NOMO-1 (cell line): ENCODE results near the gene ALDH1A2.
"Not testable (repeated sequence)": the region's sequence is repeated elsewhere in the genome, so short reads cannot be mapped to it uniquely, and the experiment has no call there.

Experiments
- DNase-seq, 2 experiments: peaks; one replicate each; lab custom pipeline; 2025; ENCODE audit not compliant: unreplicated experiment in 2 of 2; lab: John Stamatoyannopoulos, UW

The ALDH1A2 gene

GRCh38 chr15:58069008-58069407 is 3.5 kb upstream of the ALDH1A2 start:
- peak in 1 of 2 experiments; percentile 11 for DNase-seq

GRCh38 chr15:58066042-58066867 is 744 bp upstream of the ALDH1A2 start:
- peak; percentile 45 to 46 for DNase-seq

GRCh38 chr15:58064980-58065444 is 499 bp downstream of the ALDH1A2 start:
- no peak for DNase-seq

DNA sequence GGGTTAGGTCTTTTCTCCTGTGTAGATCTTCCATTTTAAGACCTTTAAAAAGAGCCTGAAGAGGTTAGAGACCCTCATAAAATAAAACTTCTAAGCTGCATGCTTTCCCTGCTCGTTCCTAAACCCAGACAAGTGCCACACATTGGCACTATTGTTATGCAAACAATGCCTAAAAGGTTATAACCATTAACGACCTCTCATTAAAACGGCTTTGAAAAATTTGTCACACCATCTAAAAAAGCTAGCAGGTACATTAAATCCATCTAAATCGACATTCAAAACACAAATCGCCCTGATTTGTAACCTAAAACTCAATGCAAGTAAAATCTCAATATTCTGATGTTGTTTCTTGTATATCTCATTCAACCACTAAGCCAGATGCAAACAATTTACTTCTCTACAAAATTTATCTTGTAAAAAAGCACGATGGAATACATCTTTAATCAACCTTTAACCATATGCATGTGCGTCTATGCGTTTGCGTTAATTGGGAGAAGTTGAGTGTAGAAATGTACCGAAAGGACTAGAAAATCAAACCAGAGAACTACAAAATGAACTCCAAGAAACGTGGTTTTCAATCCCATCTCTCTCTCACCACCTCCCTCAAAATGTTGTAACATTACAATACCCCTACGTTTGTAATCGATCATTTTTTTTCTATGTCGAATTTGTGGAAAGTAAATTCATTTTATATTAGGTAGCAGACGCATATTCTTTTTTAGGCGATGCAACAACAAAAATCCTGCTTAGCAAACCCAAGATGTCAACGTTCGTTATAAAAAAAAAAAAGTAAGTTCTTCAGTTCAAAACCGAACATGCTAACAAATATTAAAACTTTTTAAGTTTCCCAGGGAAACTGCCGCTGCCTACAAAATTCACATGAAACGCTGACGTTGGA is 1.2 kb downstream of the ALDH1A2 start:
- DNase-seq, result no peak

DNA sequence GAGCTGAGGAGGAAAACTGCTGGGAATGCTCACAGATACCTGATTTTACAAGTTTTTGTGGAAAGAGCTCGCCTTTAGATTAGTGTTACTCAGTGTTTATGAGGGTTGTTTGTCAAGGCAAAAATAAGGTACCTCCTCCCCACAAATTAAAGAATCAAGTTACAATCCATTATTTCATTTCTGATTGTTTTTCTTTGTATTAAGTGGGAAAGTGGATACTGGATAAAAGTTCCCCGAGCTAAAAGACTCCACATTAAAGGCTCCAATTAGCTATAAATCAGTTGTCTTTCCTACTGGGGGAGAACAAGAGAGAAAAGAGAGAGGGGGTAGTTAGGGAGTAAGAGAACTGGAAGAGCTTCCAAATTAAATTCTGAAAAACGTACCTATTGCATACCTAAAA is 1.9 kb downstream of the ALDH1A2 start:
- DNase-seq, result no peak

- no peak for DNase-seq
Measured at GRCh38 chr15:58062983-58063382, 2.5 kb downstream of the ALDH1A2 start.

DNA sequence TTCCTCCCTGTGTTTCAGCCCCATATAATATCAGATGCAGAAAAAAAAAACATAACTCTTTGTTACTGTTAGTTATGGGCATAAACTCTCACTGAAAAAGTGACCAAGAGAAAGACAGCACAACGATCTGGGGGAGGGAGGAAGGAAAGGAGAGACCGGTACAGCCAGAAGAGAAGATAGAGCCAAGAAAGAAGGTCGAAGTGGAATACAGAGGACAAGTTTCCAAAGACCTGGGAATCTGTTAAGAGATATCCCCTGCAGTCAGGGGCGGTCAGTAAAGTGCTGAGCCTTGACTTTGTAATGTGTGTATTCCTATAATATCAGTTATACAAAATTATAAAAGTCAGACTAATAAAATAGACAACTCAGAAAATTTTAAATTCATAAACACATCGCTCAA is 3.3 kb downstream of the ALDH1A2 start:
- DNase-seq, result no peak

DNA sequence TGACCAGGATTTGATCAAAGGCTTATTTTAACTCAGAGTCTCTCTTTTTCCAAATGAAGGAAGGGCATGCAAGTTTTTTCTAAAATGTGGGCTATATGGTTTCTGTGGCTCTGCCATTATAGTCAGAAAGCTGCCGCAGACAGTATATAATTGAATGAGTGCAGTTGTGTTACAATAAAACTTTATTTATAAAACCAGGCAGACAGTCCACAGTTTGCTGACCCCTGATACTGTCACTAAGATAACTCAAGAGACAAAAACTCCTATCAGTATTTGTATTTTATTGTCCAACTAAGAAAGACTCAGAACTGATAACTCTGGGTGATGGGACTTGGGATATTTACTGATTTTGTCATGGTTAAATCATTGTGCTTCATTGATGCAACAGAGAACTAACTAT is 4.9 kb downstream of the ALDH1A2 start:
- DNase-seq, result no peak

GRCh38 chr15:58058729-58059128 is 6.8 kb downstream of the ALDH1A2 start:
- no peak for DNase-seq

DNA sequence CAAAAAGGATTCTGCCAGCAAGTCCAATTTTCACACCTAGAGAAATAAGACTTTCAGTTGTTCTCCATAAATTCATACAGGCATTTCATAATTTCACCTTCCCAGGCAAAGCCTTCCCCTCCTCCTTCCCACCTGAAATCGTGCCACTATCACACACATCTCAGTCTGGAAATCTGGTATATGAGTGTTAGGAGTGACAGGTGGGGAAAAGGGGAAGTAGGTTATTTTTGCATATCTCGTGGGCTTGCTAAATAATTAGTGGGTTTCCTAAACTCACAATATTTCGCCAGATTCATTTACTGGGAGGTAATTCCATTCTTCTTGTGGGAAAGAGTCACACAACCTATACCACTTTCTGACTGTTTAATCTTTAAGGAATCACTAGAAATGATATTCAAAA is 7.4 kb downstream of the ALDH1A2 start:
- DNase-seq, result no peak

DNA sequence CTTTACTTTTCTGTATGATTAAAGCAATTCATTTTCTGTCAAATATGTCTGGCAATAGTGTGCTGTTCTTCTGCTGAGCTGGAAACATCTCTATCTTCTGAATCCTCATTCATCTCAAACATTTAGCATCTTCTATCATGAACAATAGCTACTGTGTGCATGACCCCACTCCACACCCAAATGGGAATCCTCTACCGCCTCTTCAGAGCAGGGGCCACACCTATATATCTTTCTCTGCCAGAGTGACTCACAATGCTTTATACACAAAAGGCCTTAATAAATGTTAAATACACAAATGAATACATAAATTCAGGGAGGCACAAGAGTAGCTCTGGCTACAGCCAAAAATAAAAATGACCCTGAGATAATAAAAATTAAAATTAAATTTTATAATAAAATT is 8.0 kb downstream of the ALDH1A2 start:
- DNase-seq, result no peak

DNA sequence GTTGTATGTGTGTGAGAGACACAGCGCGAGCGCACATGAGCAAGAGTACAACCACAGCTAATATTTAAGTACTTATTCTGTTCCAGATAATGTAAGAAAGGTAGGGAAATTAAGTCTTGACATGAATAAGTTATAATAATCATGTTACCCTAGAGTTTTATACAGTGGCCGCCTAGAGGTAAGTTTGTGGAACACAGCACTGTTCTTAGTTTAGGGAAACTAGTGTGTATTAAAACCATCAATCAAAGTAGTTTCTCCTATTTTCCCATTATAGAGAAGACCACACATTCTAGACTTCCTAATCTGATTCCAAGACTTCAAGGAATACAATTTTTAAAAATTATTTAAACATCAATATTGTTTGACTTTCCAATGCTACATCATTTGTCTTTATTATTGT is 9.5 kb downstream of the ALDH1A2 start:
- DNase-seq, result no peak

- no peak for DNase-seq
Measured at GRCh38 chr15:58053315-58054153, 12.0 kb downstream of the ALDH1A2 start.

DNA sequence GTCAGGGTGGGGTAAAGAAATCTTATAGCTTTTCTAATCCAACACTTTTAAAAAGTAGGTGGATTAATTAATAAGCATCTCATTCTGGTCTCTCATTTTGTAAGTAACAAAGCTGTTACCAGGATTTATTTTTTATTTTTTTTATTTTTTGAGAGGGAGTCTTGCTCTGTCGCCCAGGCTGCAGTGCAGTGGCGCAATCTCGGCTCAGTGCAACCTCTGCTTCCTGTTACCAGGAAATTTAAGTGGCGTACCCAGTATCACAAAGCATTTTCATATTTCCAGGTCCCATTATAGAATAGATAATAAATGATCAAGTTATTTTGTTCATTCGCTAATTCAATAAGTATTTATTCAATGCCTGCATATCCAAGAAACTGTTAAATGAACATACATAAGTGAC is 13.2 kb downstream of the ALDH1A2 start:
- no peak for DNase-seq

DNA sequence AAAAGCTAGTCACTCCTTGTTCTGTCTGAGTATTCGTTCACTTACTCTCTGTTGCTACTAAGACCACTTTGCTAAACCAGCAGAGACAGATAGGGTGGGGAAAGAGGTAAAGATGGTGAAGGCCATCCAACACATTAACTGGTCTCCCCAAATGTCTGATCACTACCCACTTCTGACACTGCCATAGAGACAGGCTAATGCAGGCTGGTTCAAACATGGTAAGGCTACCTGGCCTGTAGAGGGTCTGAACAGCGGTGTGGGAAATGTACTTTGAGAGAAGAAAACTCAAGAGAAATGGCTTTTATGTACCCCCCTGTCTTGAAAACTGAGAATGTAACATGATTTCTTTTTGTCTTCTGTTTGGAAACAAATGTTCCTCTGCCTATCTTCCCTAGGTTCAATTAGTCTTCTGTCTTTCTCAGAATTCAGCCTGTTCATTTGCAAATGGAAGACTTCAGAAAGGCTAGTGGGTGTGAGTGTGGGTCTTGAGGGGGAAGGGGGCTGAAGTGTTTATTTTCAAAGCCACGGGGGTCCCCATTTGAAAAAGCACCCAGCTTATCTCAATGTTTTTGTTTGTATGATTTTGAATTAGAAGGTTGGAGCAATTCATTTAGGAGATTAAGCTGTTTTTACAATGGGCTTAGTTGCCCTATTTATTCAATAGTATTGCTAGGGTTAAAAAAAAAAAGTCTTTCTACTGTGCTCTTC is 15.8 kb downstream of the ALDH1A2 start:
- no peak for DNase-seq

DNA sequence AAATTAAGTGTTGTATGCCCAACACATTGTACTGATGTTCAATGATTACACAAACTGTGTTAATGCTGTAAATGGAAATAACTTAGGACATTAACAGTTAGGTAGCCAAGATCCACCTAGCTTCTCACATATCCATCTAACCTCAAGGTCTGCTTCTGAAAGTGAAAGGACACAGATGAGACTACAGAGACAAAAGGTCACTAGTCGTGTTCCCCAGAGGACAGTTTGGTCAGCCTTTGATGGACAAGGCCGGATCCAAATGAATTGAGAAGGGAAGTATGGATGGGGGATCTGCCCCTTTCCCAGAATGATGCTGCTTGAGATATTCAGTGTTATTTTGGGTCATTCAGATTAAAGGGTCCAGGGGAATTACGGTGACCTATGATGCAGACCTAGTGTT is 17.2 kb downstream of the ALDH1A2 start:
- DNase-seq, result no peak

GRCh38 chr15:58047149-58047548 is 18.4 kb downstream of the ALDH1A2 start:
- DNase-seq, result no peak

GRCh38 chr15:58046467-58046866 is 19.0 kb downstream of the ALDH1A2 start:
- no peak for DNase-seq

DNA sequence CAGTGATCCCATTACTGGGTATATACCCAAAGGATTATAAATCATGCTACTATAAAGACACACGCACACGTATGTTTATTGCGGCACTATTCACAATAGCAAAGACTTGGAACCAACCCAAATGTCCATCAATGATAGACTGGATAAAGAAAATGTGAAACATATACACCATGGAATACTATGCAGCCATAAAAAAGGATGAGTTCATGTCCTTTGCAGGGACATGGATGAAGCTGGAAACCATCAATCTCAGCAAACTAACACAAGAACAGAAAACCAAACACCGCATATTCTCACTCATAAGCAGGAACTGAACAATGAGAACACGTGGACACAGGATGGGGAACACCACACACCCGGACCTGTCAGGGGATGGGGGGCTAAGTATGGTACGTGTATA is 20.1 kb downstream of the ALDH1A2 start:
- not testable (repeated sequence) for DNase-seq

GRCh38 chr15:58044551-58044950 is 21.0 kb downstream of the ALDH1A2 start:
- no peak for DNase-seq
